T-helper 1 cell treated with Interleukin-12 subunit alpha and Interleukin-12 subunit beta and Interleukin-4 antibody, amounts not matched to agents 30 μg/mL and 1 μg/mL, for 36 hours (primary cell): ENCODE measurements around the gene RINL.
A peak's percentile ranks its signal among the peaks of the same experiment; 100 is the strongest.

Source experiments
- H3K27ac Mint-ChIP-seq: one replicate; pipeline ENCODE4 v1.8.0; 2021; ENCODE audit warnings: mild to moderate bottlenecking, mixed read lengths
- H3K27me3 Mint-ChIP-seq: one replicate; pipeline ENCODE4 v1.8.0; 2021; ENCODE audit warnings: low read depth, mixed read lengths
- H3K36me3 Mint-ChIP-seq: one replicate; pipeline ENCODE4 v1.8.0; 2021; ENCODE audit warnings: low read depth, mixed read lengths
- H3K4me1 Mint-ChIP-seq: one replicate; pipeline ENCODE4 v1.8.0; 2021; ENCODE audit warnings: low read depth, mixed read lengths
- H3K4me3 Mint-ChIP-seq: one replicate; pipeline ENCODE4 v1.8.0; 2021; ENCODE audit warnings: mild to moderate bottlenecking, moderate library complexity, mixed read lengths
- H3K9me3 Mint-ChIP-seq: one replicate; pipeline ENCODE4 v1.8.0; 2021; ENCODE audit warnings: mixed read lengths

Gene RINL

GRCh38 chr19:38850976-38851621, 27.0 kb downstream of the RINL start:
- peaks cover 20% of the 10 kb centered on the region for H3K36me3 Mint-ChIP-seq
- no peaks in the 10 kb centered on the region for H3K27me3 Mint-ChIP-seq
- no peaks in the 10 kb centered on the region for H3K9me3 Mint-ChIP-seq
- H3K27ac Mint-ChIP-seq: peak overlapping the region; percentile 97
- peaks cover 31% of the 10 kb centered on the region for H3K4me1 Mint-ChIP-seq
- H3K4me3 Mint-ChIP-seq: peak overlapping the region; percentile 88

- Mint-ChIP-seq H3K27ac (peak overlapping the region; percentile 97), H3K4me3 (peak overlapping the region; percentile 88), H3K27me3 (no peaks in the 10 kb centered on the region), H3K9me3 (no peaks in the 10 kb centered on the region), H3K36me3 (peaks cover 26% of the 10 kb centered on the region), H3K4me1 (peaks cover 37% of the 10 kb centered on the region)
These were observed 27.6 kb downstream of the RINL start for GRCh38 chr19:38850436-38850975.

DNA sequence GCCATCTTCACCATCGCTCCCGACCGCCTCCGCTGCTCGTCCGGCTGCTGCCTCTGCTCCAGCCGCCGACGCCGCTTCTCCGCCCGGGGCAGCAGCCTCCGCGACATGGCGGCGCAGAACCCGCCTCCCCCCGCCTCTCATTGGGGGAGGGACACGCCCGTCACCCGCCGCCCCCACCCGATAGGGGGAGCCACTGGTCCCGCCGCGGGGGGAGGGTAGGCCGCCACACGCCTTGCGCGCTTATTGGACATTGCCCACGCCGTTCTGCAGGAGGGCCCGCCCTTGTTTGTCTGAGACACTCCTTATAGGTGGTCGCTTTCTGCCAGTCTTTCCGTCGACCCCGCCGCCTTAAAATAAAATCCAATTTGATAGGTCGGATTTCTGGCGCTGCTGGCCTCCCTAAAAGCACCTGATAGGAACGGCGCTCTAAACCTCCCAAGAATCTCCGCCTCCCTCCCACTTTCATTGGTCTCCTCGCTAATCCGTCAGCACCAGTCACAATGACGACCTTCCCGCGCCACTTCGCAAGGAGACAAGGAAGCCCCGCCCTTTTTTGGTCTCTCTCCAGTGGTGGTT, 28.1 kb downstream of the RINL start, which contains the start of gene HNRNPL:
TSS of gene HNRNPL (minus strand) at position 127 of the 576 bp plus-strand sequence. CDS start at position 107, 20 bp downstream.
- Mint-ChIP-seq H3K9me3 (no peaks in the 10 kb centered on the region), H3K27ac (peak within 1 kb of the TSS; percentile 97), H3K36me3 (peaks cover 30% of the 10 kb centered on the region), H3K27me3 (no peaks in the 10 kb centered on the region), H3K4me3 (peak within 1 kb of the TSS; percentile 95), H3K4me1 (peaks cover 40% of the 10 kb centered on the region)

- Mint-ChIP-seq H3K9me3 (no peaks in the 10 kb centered on the region), H3K4me1 (peaks cover 42% of the 10 kb centered on the region), H3K27me3 (no peaks in the 10 kb centered on the region), H3K36me3 (peaks cover 34% of the 10 kb centered on the region), H3K27ac (peak overlapping the region; percentile 97), H3K4me3 (peak overlapping the region; percentile 95)
These were observed 28.8 kb downstream of the RINL start for GRCh38 chr19:38849147-38849859.

DNA sequence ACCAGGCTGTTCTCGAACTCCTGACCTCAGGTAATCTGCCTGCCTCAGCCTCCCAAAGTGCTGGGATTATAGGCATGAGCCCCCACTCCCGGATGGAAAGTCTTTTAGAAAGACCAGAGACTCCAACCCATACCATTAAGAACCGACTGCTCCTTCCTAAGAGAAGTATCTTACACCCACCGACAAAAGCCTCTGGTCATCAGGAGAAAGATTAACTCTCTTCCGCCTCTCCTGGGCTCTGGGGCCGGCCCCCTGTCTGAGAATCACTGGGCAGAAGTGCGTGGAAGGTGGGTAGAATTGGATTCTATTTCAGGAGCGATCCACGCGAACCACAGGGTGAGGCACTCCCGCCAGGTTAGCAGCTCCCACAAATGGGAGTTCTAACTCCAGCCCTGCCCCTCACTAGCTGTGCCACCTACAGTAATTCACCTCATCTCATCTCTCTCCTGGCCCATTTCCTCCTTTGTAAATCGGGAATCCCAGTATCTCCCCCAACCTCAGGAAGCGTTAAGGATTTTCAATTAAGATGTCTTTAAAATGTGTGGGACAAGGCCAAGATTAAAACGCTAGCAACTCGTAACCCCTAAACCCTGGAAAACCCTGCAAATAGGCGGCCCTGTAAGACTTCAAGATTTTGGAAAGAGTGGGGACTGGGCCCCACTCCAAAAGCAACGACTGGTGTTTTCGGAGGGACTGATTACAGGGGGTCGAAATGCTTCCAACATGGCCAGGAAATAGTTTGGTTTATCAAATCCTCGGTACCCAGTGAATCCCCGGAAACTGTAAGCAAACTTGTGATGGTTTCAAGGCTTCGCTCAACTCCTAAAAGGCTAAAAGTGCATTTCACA, 29.6 kb downstream of the RINL start:
- peaks cover 50% of the 10 kb centered on the region for H3K4me1 Mint-ChIP-seq
- H3K27me3 Mint-ChIP-seq: no peaks in the 10 kb centered on the region
- peaks cover 42% of the 10 kb centered on the region for H3K36me3 Mint-ChIP-seq
- peak overlapping the region; percentile 94 for H3K27ac Mint-ChIP-seq
- H3K4me3 Mint-ChIP-seq: peak overlapping the region; percentile 95
- H3K9me3 Mint-ChIP-seq: no peaks in the 10 kb centered on the region

DNA sequence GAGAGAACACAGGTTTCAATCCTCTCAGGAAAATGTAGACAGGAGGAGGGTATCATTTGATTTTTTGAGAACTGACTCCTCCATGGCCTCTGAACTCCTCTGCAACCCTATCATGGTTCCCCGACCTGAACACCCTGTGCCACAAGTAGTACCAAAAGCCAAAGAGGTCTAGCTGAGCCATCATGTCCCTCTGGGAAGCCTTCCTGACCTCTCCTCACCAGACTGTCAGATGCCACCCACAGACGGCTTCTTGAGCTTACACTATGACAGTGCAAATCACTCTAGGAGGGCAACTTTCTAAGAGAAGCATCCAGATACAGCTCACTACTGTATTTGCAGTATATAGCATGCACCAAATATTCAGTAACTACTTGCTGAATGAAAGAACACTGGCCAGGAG, 32.0 kb downstream of the RINL start:
- no peaks in the 10 kb centered on the region for H3K27me3 Mint-ChIP-seq
- H3K36me3 Mint-ChIP-seq: peaks cover 59% of the 10 kb centered on the region
- peaks cover 59% of the 10 kb centered on the region for H3K4me1 Mint-ChIP-seq
- no peak overlapping the region for H3K4me3 Mint-ChIP-seq
- H3K27ac Mint-ChIP-seq: no peak overlapping the region
- no peaks in the 10 kb centered on the region for H3K9me3 Mint-ChIP-seq

DNA sequence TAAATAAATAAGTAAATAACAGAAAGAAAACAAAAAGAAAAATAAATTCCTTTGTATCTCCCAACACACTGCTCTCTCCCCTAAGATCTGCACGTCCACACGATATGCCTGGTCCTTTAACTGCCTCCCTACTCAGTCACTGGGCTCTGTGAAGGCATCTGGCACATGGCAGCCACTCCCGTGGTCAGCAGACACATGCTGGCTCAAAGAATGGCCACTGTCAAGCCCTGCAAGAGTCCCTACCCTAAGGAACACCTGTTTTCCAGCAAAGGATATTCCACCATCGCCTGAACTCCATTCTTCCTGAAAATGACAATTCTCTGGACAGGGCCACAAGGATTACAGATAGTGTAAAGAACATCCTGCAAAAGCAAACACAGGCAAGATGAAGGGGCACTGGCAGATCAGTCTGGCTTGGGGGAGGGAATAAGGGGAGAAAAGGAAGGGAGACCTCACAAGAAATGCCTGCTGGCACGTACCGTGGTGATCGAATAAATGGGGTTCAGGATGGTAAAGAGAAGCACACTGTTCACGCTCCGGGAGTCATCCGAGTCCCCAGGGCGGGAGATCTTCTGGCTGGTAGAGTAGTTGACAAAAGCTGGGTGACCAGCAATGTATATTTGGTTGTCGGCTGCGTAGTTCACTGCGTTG, 32.6 kb downstream of the RINL start:
- Mint-ChIP-seq H3K4me3 (peak overlapping the region; percentile 58), H3K27me3 (no peaks in the 10 kb centered on the region)

DNA sequence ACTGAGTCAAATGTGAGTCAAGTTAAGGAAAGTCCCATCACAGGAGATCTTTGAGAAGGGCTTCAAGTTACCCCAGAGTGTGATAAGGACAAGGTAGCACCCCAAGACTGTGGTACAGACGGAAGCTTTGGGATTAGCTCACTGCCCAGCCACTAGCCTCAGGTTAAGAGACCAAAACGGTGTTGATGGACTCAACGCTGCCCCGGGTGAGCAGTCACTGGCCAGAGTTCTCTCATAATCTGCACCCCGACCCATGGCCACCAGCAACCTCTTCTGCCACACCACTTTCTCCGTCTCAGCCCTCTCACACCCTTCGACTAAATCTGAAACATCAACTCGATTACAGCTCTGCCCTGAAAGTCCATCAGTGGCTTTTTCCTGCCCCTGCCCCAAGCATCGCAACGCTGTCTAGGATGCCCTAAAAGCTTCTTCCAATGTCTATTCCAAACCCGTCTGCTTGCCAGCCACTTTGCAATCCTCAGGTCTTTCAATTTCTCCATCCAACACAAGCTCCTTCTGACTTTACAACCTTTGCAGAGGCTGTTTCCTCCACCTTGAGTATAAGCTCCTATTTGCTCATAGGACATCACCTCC, 33.9 kb downstream of the RINL start:
- Mint-ChIP-seq H3K9me3 (no peaks in the 10 kb centered on the region), H3K27ac (peak overlapping the region; percentile 31), H3K4me1 (peaks cover 69% of the 10 kb centered on the region), H3K4me3 (peak overlapping the region; percentile 25), H3K36me3 (peaks cover 73% of the 10 kb centered on the region), H3K27me3 (no peaks in the 10 kb centered on the region)

More for the DNA sequence above, 32.6 kb downstream of the RINL start:
- H3K9me3 Mint-ChIP-seq: no peaks in the 10 kb centered on the region
- peaks cover 64% of the 10 kb centered on the region for H3K4me1 Mint-ChIP-seq
- peak overlapping the region; percentile 20 for H3K27ac Mint-ChIP-seq
- peaks cover 65% of the 10 kb centered on the region for H3K36me3 Mint-ChIP-seq

DNA sequence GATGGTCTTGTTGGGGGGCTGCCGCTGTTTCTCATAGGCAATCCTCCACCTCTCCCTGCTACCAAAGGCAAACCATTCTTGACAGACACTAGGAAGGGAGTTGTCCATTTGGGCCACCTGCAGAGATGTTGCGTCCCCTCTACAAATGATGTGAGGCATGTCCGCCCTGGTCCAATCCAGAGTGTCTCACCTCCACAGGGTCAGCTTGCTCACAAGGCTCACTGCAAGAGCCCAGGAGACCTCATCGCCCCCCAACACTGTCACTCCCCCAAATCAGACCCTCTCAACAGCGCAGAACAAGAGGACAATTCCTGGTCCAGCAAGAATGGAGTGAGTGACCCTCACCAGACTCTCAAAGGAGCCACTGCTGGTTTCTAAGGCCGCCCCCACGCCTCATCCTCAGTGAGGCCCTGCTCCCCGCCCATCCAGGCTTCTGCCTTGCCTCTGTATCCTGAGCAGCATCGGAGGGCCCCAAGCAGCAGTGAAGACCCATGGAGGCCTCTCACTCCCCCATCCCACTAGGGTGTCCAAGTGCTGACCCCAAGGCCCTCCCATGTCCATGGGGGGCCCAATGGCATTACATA, 34.8 kb downstream of the RINL start:
- H3K27ac Mint-ChIP-seq: peak overlapping the region; percentile 92
- peaks cover 70% of the 10 kb centered on the region for H3K36me3 Mint-ChIP-seq
- no peaks in the 10 kb centered on the region for H3K9me3 Mint-ChIP-seq
- peaks cover 62% of the 10 kb centered on the region for H3K4me1 Mint-ChIP-seq
- H3K4me3 Mint-ChIP-seq: no peak overlapping the region
- no peaks in the 10 kb centered on the region for H3K27me3 Mint-ChIP-seq

GRCh38 chr19:38842439-38843174, 35.5 kb downstream of the RINL start:
- Mint-ChIP-seq H3K27me3 (no peaks in the 10 kb centered on the region), H3K36me3 (peaks cover 65% of the 10 kb centered on the region), H3K4me3 (peak overlapping the region; percentile 85), H3K9me3 (no peaks in the 10 kb centered on the region), H3K4me1 (peaks cover 58% of the 10 kb centered on the region), H3K27ac (peak overlapping the region; percentile 92)

GRCh38 chr19:38841787-38842438, 36.2 kb downstream of the RINL start:
- Mint-ChIP-seq H3K9me3 (no peaks in the 10 kb centered on the region), H3K4me3 (peak overlapping the region; percentile 85), H3K36me3 (peaks cover 70% of the 10 kb centered on the region), H3K27me3 (no peaks in the 10 kb centered on the region), H3K4me1 (peaks cover 56% of the 10 kb centered on the region), H3K27ac (peak overlapping the region; percentile 92)

- Mint-ChIP-seq H3K4me3 (peak overlapping the region; percentile 73), H3K27ac (peak overlapping the region; percentile 92), H3K36me3 (peaks cover 74% of the 10 kb centered on the region), H3K4me1 (peaks cover 55% of the 10 kb centered on the region), H3K27me3 (no peaks in the 10 kb centered on the region), H3K9me3 (no peaks in the 10 kb centered on the region)
These were observed 36.8 kb downstream of the RINL start for GRCh38 chr19:38841180-38841766.
